ENCODE results near the gene NMT1.

Gene NMT1

GRCh38 chr17:45106582-45106981 lies 45.5 kb downstream of the NMT1 start:
- no peak for DNase-seq

DNA sequence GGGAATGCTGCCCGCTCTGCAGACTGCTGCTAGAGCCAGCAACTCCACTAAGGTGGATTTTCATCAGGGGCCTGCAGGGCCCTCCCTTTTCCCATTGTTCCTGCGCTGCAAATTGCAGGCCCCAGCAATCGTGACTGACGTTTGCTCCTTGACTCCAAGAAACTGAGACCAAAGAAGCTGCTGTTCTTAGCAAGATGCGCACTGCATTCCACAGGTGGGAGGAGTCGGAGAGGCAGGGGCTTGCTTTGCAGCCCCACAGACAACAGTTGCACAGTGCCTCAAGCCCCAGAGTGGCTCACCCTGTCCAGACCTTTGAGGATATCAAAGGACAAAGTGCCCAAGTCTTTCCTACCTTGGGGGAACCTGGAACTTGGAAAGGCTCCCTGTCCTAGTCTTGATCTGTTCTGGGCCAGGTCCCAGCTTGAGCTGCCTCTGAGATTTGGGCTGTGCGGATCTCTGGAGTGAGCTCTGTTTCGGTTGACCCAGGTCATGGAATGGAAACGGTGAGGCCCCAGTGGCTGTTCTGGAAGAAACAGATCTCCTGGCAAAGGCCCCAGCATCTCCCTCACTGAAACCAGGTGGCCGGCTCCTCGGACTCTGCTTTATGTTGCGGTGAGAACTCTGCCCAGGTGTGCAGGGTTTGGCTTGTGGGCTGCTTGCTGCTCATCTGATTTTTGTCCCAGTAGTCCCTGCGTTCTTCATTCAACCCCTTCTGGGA lies 46.3 kb downstream of the NMT1 start:
- DNase-seq = no peak

DNA sequence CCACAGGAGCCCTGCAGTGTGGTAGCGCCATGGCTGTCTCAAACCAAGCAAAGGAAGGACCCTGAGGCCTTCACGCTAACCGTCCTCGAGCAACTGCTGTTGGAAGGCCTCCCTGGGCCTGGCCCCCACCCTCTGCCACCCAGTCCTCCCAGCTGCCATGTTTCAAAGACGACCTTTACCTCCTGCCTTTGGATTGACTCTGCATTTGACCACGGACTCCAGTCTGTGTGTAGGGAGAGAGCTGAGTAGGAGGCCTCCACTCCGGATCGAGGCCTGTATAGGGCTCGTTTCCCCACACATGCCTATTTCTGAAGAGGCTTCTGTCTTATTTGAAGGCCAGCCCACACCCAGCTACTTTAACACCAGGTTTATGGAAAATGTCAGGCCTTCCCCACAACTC lies 46.9 kb downstream of the NMT1 start:
- no peak for DNase-seq

DNA sequence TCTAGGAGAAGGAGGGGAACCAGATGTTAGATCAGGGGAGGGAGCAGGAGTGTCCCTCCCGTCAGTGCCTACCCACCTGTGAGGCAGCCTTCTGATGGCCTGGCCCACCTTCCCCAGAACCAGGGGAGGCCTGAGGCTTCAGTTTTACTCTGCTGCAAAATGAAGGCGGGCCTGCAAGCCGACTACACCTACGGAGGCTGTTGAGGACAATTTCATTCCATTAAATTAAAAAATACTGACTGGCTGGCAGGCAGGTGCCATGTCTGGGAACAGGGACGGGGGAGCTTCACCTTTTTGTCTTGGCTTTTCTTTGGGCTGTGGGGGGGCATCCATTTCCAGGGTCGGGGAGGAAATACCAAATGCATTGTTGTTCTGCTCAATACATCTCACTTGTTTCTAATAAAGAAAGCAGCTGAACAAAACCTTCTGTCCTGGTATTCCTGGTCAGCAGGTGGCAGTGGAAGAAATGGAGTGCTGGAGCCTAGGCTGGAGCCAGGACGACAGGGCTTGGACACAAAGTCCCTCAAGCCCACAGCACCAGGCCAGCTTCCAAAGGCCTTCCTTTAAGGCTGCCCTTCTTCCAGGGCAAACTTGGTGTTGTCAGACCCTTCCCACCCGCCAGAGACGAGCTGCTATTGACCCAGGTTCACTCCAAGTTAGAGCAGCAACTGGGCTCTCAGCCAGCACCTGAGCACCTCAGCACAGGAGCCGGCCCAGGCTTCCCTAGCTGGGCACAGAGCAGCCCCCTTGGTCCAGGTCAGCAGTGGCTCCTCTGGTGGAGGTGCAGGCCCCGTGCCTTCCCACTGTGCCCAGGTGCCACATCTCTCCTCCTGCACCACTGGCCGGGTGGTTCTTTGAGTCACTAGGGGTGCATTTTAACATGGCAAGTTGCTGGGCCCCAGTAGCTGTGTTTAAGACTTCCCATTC lies 47.7 kb downstream of the NMT1 start:
- DNase-seq = no peak

GRCh38 chr17:45110676-45111611 lies 49.8 kb downstream of the NMT1 start:
- DNase-seq = no peak

- no peak for DNase-seq
Measured at GRCh38 chr17:45111850-45112249, 50.7 kb downstream of the NMT1 start.

DNA sequence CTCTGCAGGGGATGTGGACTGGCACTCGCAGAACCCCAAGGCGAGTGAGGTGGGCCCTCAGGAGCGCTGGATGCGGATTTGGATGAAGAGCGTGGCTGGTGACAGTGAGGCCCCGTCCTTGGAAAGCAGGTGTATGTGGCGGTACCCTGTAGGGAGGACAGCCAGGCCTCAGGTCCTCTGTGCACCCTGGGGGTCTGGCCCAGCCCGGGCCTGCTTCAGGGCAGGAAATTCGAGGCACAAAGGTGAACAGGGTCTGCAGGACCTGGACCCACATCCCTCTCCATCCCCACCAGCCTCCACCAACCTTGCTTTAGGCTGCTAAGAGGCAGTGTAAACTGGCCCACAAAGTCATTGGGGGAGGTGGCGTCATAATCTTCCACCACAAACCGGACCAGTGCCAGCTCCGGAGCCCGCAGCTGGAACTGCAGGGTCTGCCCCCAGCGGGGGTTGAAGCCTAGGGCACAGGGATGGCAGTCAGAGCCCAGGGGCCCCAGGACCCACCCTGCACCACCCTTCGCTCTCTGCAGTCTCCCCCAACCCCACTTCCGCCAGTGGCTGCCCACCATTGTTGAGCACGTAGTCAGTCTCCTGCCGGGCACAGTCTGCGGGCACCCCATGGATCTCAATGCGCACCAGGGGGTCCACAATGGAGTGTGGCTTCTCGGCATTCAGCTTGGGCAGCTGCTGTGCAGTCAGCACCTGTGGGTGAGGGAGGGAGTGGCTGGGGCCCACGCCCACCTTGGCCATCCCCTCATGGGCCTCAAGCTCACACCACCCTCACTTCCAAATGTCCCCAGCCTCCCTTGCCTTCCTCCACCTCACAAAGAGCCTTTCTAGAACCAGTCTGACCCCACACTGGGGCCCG lies 51.7 kb downstream of the NMT1 start:
- DNase-seq = no peak

- DNase-seq = no peak
Measured at GRCh38 chr17:45113424-45113754, 52.3 kb downstream of the NMT1 start.

GRCh38 chr17:45114117-45114932 lies 53.2 kb downstream of the NMT1 start:
- DNase-seq = no peak

DNA sequence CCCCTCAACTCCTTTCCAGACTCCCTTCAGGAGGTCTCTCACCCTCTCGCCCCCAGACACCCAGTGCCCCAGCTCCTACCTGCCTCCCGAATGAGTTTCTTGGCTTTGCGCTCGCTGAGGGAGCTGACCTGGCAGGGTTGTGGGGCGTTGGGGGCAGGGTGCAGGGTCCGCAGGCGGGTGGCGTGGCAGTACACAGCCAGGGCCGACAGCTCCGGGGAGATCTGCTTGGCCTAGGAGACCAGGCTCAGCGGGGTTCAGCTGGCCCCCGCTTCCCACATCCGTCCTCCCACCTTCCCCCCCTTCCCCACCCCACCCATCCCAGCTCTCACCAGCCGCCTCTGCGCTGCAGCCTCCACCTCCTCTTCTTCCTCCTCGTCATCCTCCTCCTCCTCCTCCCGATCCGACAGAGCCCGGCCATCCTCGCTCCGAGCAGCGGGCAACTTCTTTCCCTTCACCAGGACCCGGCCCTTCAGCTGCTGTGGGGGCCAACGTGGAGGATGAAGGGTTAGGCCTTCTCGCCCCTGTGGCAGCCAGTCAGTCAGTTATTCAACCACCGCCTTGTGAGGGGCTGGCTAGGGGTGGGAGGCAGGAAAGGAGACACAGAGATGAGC lies 54.0 kb downstream of the NMT1 start:
- no peak for DNase-seq

GRCh38 chr17:45115871-45116270 lies 54.8 kb downstream of the NMT1 start:
- no peak for DNase-seq

DNA sequence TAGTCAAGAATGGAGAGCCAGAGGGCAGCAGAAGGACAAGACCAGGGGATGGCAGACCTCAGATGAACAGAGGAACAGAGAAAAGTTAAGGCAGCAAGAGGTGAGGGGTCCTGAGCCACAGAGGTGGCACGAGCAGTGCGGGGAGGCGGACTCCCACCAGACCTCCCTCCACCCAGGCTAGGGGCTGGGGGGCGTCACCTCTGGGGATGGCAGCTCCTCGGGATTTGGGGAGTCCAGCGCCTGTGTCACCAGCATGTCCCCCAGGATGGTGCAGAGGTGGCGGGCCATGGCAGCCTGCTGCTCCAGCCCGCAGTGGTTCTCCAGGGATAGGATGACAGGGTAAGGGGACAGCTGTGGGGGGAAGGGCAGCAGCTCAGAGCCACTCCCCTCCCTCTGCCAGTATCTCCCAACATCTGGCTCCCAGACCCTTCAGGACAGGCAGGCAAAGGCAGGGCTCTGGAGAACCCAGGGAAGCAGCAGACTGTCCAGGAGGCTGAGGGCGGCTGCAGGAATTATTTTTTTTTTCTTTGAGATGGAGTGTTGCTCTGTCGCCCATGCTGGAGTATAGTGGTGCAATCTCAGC lies 55.4 kb downstream of the NMT1 start:
- DNase-seq = no peak

- DNase-seq = no peak
Measured at GRCh38 chr17:45117334-45117733, 56.2 kb downstream of the NMT1 start.

DNA sequence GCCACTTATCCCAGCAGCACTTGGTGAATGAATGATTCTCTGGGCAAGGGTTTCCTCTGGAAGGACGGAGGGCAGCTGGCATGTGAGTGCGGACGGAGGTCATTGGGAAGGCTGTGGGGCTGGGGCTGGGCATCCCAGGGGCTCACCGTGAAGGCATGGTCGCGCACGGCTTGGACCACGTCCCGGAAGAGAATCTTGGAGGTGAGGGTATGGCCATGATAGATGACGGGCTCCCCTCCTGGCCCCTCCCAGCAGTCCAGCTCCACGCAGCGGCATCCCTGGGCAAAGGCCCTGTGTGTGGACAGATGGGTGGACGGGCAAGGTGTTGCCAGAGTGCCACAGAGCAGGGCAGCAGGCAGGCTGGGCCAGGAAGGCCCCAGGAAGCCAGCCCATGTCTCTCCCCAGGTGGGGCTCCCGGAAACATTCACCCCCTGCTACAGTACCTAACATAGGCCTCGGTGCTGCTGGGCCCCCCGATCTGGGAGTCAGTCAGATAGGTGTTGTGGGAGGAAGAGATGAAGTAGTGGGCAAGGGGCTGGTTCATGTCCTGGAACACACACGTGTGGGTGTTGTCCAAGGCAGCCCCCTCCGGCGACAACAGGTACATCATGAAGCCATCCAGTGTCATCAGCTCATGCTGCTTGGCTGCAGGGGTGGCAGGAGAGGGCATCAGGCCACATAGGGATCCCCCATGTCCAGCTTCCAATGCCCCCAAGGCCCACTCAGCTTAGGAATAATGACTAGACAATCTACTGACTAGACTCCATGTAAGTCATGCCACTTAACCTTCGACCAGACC lies 56.9 kb downstream of the NMT1 start:
- no peak for DNase-seq

DNA sequence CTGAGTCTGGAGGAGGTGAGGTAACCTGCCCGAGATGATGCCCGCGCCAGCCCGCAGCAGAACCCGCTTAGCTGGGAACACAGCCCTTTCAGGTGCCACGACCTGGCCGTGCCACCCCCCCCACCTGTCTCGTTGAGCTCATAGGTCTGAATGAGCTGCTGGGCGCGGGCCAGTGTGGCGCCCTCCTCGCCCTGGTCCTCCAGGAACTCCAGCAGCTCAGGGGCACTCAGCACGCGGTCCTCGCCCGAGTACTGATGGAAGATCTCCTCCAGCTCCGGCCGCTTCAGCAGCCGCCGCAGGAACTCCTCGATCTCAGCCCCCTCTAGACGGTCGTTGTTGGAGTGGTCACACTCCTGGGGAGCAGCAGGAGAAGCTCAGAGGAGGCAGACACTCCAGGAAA lies 57.6 kb downstream of the NMT1 start:
- DNase-seq = no peak

GRCh38 chr17:45119964-45120363 lies 58.8 kb downstream of the NMT1 start:
- DNase-seq = no peak

DNA sequence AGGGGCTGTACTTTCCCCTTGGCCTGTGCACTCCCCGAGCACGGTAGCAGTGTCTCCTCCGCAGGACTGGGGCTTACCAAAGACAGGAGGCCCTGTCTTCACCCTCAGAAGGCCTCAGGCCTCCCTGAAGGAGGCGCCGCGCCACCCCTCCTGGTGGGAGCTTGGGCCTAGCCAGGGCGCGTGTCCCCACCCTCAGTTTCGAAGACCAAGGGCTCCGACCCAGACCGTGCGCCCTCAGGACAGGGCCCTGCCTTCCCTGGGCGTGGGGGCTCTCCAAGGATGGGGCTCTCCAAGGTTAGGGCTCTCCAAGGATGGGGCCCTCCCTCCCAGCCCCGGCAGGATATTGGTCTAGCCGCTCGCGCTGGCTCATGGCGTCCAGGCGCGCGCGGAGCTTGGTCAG lies 59.4 kb downstream of the NMT1 start:
- DNase-seq = no peak

DNA sequence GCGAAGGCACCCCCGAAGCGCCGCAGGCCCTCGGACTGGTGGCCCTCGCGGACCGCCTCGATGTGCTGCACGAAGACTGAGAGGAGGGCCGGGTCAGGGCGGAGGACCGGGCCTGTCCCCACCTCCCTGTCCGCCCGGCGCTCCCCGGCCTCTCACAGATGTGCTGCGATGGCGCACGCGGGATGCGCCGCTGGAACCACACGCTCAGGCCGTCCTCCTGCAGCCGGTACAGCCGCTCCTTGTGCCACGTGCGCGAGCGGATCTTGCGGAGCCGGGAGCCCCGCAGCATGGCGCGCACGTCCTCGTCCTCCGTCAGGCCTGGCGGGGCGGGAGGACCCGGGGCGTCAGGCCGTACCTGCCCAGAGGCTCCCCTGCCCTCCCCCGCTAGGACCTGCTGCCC lies 59.9 kb downstream of the NMT1 start:
- DNase-seq = no peak

GRCh38 chr17:45123076-45123770 lies 62.1 kb downstream of the NMT1 start:
- no peak for DNase-seq

All from stimulated activated CD4-positive, alpha-beta T cell treated with anti-CD3 and anti-CD28 coated beads, Interleukin-2, amount 100 ng/mL, for 24 hours (primary cell).